Smooth muscle cell (in vitro differentiated cells): ENCODE measurements around the gene FDX2. TPM values are rescaled to one million over a fixed set of nuclear protein-coding genes. Genes with fewer than 3 reads are reported as not detected.
A peak's percentile ranks its signal among the peaks of the same experiment; 100 is the strongest.

ENCODE experiments used
- DNase-seq: peaks from one replicate; lab custom pipeline; 2025; ENCODE audit not compliant: unreplicated experiment; lab: John Stamatoyannopoulos, UW
- H2AFZ ChIP-seq: fragments of 200-600 bp; sonication (generic); 2 replicates; pipeline ENCODE4 v1.6.0; 2016; ENCODE audit warnings: antibody characterized with exemption, low read depth, mild to moderate bottlenecking
- H3F3A ChIP-seq: fragments of 200-600 bp; sonication (generic); 2 replicates; pipeline ENCODE4 v1.6.0; 2017; ENCODE audit warnings: antibody characterized with exemption, low read depth
- H3K27ac ChIP-seq: fragments of 200-600 bp; sonication (generic); 2 replicates; pipeline ENCODE4 v1.5.1; 2016; ENCODE audit warnings: low read depth, mild to moderate bottlenecking
- H3K27me3 ChIP-seq: fragments of 200-600 bp; sonication (generic); 2 replicates; pipeline ENCODE4 v1.6.1; 2016; ENCODE audit warnings: low read depth, mild to moderate bottlenecking
- H3K36me3 ChIP-seq: fragments of 200-600 bp; sonication (generic); 2 replicates; pipeline ENCODE4 v1.5.1; 2016; ENCODE audit warnings: low read depth
- H3K4me1 ChIP-seq: fragments of 200-600 bp; sonication (generic); 2 replicates; pipeline ENCODE4 v1.5.1; 2016; ENCODE audit warnings: low read depth
- H3K4me2 ChIP-seq: fragments of 200-600 bp; sonication (generic); 2 replicates; pipeline ENCODE4 v1.6.0; 2016; ENCODE audit warnings: mild to moderate bottlenecking
- H3K4me3 ChIP-seq: fragments of 200-600 bp; sonication (generic); 2 replicates; pipeline ENCODE4 v1.5.1; 2016; ENCODE audit warnings: mild to moderate bottlenecking
- H3K79me2 ChIP-seq: fragments of 200-600 bp; sonication (generic); 2 replicates; pipeline ENCODE4 v1.6.0; 2016; ENCODE audit warnings: low read depth, mild to moderate bottlenecking
- H3K9ac ChIP-seq: fragments of 200-600 bp; sonication (generic); 2 replicates; pipeline ENCODE4 v1.6.0; 2016; ENCODE audit warnings: low read depth
- H3K9me3 ChIP-seq: fragments of 200-600 bp; sonication (generic); replicated peaks from 2 replicates; pipeline ENCODE4 v1.5.1; 2016; ENCODE audit warnings: low read depth
- H4K20me1 ChIP-seq: fragments of 200-600 bp; sonication (generic); 2 replicates; pipeline ENCODE4 v1.6.0; 2016; ENCODE audit warnings: low read depth
- CTCF ChIP-seq: fragments of 200-600 bp; sonication (generic); IDR thresholded peaks from 2 replicates; pipeline ENCODE4 v1.5.1; 2017; ENCODE audit warnings: borderline replicate concordance, mild to moderate bottlenecking, antibody characterized with exemption; ENCODE audit not compliant: insufficient read depth, poor library complexity, severe bottlenecking
- WGBS: methylation state at CpG from one replicate; pipeline ENCODE4 v1.1.7; 2016; ENCODE audit warnings: low lambda C conversion rate; 5-methylcytosine and 5-hydroxymethylcytosine counted together
- polyA plus RNA-seq: library from polyadenylated mRNA; unstranded; fragments of >200 nt; fragmentation: Nextera tagmentation; extraction: Ambion mirVana; gene quantifications from 2 replicates; pipeline ENCODE4 v1.2.1, GENCODE V29; 2016
- total RNA-seq: library from RNA; depleted of rRNA; stranded (reverse); fragments of >200 nt; gene quantifications from 2 replicates; pipeline ENCODE4 v1.2.3, GENCODE V29; 2014

The FDX2 gene
- total and polyA plus RNA-seq, 2 experiments from 2014 or later, result 15.3 to 39.1 TPM

DNA sequence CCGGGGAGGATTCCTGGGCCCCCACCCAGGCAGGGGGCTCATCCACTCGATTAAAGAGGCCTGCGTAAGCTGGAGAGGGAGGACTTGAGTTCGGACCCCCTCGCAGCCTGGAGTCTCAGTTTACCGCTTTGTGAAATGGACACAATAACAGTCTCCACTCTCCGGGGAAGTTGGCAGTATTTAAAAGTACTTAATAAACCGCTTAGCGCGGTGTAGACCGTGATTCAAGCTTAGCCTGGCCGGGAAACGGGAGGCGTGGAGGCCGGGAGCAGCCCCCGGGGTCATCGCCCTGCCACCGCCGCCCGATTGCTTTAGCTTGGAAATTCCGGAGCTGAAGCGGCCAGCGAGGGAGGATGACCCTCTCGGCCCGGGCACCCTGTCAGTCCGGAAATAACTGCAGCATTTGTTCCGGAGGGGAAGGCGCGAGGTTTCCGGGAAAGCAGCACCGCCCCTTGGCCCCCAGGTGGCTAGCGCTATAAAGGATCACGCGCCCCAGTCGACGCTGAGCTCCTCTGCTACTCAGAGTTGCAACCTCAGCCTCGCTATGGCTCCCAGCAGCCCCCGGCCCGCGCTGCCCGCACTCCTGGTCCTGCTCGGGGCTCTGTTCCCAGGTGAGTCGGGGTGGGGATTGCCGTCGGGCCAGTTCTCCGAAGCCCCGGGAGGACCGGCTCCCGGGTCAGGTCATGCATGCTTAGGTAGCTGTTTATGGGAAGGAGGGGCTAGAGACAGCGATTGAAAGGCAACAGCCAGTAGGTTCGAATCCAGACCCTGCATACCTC is 45.0 kb downstream of the FDX2 start, which contains the start of gene ICAM1:
Gene ICAM1, plus strand, starts transcription at position 505 of the 779 bp plus-strand sequence. Its CDS starts 40 bp downstream, at position 545.
- Histone ChIP-seq H3K4me2 (peak within 1 kb of the TSS; percentile 83), H3K9ac (peak within 1 kb of the TSS; percentile 19), H3K27me3 (peaks cover 9% of the 10 kb centered on the region), H2AFZ (peak within 1 kb of the TSS; percentile 88), H3K36me3 (no peaks in the 10 kb centered on the region), H3K4me3 (peak within 1 kb of the TSS; percentile 45), H3K27ac (no peak within 1 kb of the TSS), H3K4me1 (no peaks in the 10 kb centered on the region), H3K9me3 (no peaks in the 10 kb centered on the region), H4K20me1 (no peaks in the 10 kb centered on the region), H3F3A (no peaks in the 10 kb centered on the region), H3K79me2 (no peaks in the 10 kb centered on the region)
- no peak for DNase-seq
- no peak for TF ChIP-seq CTCF
- WGBS, result 6% methylated on average over 51 of the region's 51 CpGs

DNA sequence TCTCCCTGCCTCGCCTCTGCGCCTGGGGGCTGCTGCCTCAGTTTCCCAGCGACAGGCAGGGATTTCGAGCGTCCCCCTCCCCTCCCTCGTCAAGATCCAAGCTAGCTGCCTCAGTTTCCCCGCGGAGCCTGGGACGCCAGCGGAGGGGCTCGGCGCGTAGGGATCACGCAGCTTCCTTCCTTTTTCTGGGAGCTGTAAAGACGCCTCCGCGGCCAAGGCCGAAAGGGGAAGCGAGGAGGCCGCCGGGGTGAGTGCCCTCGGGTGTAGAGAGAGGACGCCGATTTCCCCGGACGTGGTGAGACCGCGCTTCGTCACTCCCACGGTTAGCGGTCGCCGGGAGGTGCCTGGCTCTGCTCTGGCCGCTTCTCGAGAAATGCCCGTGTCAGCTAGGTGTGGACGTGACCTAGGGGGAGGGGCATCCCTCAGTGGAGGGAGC is 45.6 kb downstream of the FDX2 start:
- Histone ChIP-seq H4K20me1 (no peaks in the 10 kb centered on the region), H3K4me2 (peak overlapping the region; percentile 83), H2AFZ (peak overlapping the region; percentile 88), H3K4me1 (no peaks in the 10 kb centered on the region), H3K4me3 (peak overlapping the region; percentile 45), H3K36me3 (no peaks in the 10 kb centered on the region), H3K27me3 (peaks cover 9% of the 10 kb centered on the region), H3K27ac (no peak overlapping the region), H3F3A (no peaks in the 10 kb centered on the region), H3K9me3 (no peaks in the 10 kb centered on the region), H3K79me2 (no peaks in the 10 kb centered on the region), H3K9ac (peak overlapping the region; percentile 19)
- no peak for TF ChIP-seq CTCF
- DNase-seq, result no peak
- WGBS, result 12% methylated on average over 37 of the region's 37 CpGs

GRCh38 chr19:10269333-10270179 is 46.3 kb downstream of the FDX2 start:
- no peaks in the 10 kb centered on the region for H3K79me2 ChIP-seq
- H3K9me3 ChIP-seq, result no peaks in the 10 kb centered on the region
- peak; percentile 91 for TF ChIP-seq CTCF
- peak; percentile 54 for DNase-seq
- H2AFZ ChIP-seq, result peak overlapping the region; percentile 88
- peak overlapping the region; percentile 83 for H3K4me2 ChIP-seq
- H3K36me3 ChIP-seq, result no peaks in the 10 kb centered on the region
- no peak overlapping the region for H3K27ac ChIP-seq
- peak overlapping the region; percentile 45 for H3K4me3 ChIP-seq
- H3K9ac ChIP-seq, result peak overlapping the region; percentile 19
- no peaks in the 10 kb centered on the region for H3F3A ChIP-seq
- H3K27me3 ChIP-seq, result peaks cover 9% of the 10 kb centered on the region
- no peaks in the 10 kb centered on the region for H4K20me1 ChIP-seq
- no peaks in the 10 kb centered on the region for H3K4me1 ChIP-seq
- WGBS, result 12% methylated on average over 59 of the region's 59 CpGs
